D341Med (cell line): ENCODE measurements around the gene MRC2.
A peak's percentile ranks its signal among the peaks of the same experiment; 100 is the strongest.

Source experiments
- DNase-seq: peaks from one replicate; pipeline ENCODE4 v3.0.0; 2012; ENCODE audit warnings: low spot score

Gene MRC2

GRCh38 chr17:62614142-62614541, 13.3 kb upstream of the MRC2 start:
- DNase-seq, result peak; percentile 67

- no peak for DNase-seq
Measured at GRCh38 chr17:62615503-62615902, 12.0 kb upstream of the MRC2 start.

- DNase-seq, result no peak
Measured at GRCh38 chr17:62616993-62617893, 10.2 kb upstream of the MRC2 start.

- DNase-seq, result no peak
Measured at GRCh38 chr17:62617894-62618472, 9.5 kb upstream of the MRC2 start.

GRCh38 chr17:62618647-62619416, 8.6 kb upstream of the MRC2 start:
- DNase-seq, result no peak

- DNase-seq, result no peak
Measured at GRCh38 chr17:62619417-62620155, 7.9 kb upstream of the MRC2 start.

GRCh38 chr17:62621223-62621622, 6.2 kb upstream of the MRC2 start:
- DNase-seq, result no peak

- DNase-seq, result peak; percentile 49
Measured at GRCh38 chr17:62625184-62625869, 2.1 kb upstream of the MRC2 start.

GRCh38 chr17:62625870-62626200, 1.6 kb upstream of the MRC2 start:
- DNase-seq, result peak; percentile 90

- DNase-seq, result no peak
Measured at GRCh38 chr17:62626719-62627218, 701 bp upstream of the MRC2 start.

GRCh38 chr17:62627904-62628633, 599 bp downstream of the MRC2 start:
- peak; percentile 48 for DNase-seq

GRCh38 chr17:62628831-62629555, 1.5 kb downstream of the MRC2 start:
- DNase-seq, result peak; percentile 38

- DNase-seq, result no peak
Measured at GRCh38 chr17:62629556-62630364, 2.3 kb downstream of the MRC2 start.

- DNase-seq, result no peak
Measured at GRCh38 chr17:62630365-62631085, 3.1 kb downstream of the MRC2 start.

GRCh38 chr17:62631086-62631935, 3.8 kb downstream of the MRC2 start:
- DNase-seq, result no peak

GRCh38 chr17:62631936-62632924, 4.8 kb downstream of the MRC2 start:
- no peak for DNase-seq
